Measurements from ENCODE around the gene THUMPD2. TPM values are rescaled to one million over a fixed set of nuclear protein-coding genes. Genes with fewer than 3 reads are reported as not detected.

The THUMPD2 gene
- polyA plus RNA-seq, 1 donor from 2014 or later = 24.7 TPM

DNA sequence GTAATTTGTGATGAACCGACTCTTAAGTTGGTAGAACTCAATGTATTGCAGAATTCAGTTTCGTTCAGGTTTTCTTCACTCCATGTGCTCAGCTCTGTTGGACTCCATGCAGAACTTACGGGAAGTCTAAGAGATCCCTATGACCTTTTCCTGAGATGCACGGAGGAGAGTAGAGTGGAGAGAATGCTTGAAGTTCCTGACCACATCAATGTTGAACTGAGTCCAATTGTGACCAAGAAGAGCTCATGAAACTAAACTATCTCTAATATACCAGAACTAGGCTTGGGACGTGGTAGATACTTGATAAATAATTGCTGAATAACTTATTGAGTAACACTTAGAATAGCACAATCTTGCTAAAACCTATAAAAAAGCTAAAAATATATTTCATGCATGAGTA lies 66.1 kb downstream of the THUMPD2 start:
- H3K27me3 ChIP-seq (ENCODE audit: insufficient read depth, low read depth, low read length) = no peaks in the 10 kb centered on the region
- no peak overlapping the region for H3K9ac ChIP-seq (ENCODE audit: low read length)
- no peak overlapping the region for H3K27ac ChIP-seq (ENCODE audit: low read length)
- H3K36me3 ChIP-seq (ENCODE audit: insufficient read depth, low read length) = no peaks in the 10 kb centered on the region
- no peaks in the 10 kb centered on the region for H4K20me1 ChIP-seq (ENCODE audit: insufficient read depth)
- H3F3A ChIP-seq (ENCODE audit: insufficient read depth, low read length, poor library complexity, severe bottlenecking) = no peaks in the 10 kb centered on the region
- TF ChIP-seq SMC3 (conservative IDR thresholded peaks at IDR 0.05; ENCODE audit: poor library complexity) (no peak), MXI1 (conservative IDR thresholded peaks at IDR 0.05; ENCODE audit: poor library complexity, severe bottlenecking) (no peak), RAD21 (conservative IDR thresholded peaks at IDR 0.05) (no peak), EP300 (conservative IDR thresholded peaks at IDR 0.05; ENCODE audit: poor library complexity, severe bottlenecking) (no peak)
- TF ChIP-seq, protein P1, sequence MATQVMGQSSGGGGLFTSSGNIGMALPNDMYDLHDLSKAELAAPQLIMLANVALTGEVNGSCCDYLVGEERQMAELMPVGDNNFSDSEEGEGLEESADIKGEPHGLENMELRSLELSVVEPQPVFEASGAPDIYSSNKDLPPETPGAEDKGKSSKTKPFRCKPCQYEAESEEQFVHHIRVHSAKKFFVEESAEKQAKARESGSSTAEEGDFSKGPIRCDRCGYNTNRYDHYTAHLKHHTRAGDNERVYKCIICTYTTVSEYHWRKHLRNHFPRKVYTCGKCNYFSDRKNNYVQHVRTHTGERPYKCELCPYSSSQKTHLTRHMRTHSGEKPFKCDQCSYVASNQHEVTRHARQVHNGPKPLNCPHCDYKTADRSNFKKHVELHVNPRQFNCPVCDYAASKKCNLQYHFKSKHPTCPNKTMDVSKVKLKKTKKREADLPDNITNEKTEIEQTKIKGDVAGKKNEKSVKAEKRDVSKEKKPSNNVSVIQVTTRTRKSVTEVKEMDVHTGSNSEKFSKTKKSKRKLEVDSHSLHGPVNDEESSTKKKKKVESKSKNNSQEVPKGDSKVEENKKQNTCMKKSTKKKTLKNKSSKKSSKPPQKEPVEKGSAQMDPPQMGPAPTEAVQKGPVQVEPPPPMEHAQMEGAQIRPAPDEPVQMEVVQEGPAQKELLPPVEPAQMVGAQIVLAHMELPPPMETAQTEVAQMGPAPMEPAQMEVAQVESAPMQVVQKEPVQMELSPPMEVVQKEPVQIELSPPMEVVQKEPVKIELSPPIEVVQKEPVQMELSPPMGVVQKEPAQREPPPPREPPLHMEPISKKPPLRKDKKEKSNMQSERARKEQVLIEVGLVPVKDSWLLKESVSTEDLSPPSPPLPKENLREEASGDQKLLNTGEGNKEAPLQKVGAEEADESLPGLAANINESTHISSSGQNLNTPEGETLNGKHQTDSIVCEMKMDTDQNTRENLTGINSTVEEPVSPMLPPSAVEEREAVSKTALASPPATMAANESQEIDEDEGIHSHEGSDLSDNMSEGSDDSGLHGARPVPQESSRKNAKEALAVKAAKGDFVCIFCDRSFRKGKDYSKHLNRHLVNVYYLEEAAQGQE (IDR thresholded peaks at IDR 0.05; ENCODE audit: borderline replicate concordance) = no peak
- H3K9me2 ChIP-seq (ENCODE audit: insufficient read depth, low read length) = no peaks in the 10 kb centered on the region
- no peak overlapping the region for H3K4me3 ChIP-seq (ENCODE audit: low read length)
- H3K4me2 ChIP-seq (ENCODE audit: low read length) = no peak overlapping the region
- no peak overlapping the region for H2AFZ ChIP-seq (ENCODE audit: low read depth, low read length)
- H3K79me2 ChIP-seq (replicated peaks; ENCODE audit: insufficient read depth, low read length) = no peaks in the 10 kb centered on the region
- H3K9me3 ChIP-seq (ENCODE audit: low read length) = no peaks in the 10 kb centered on the region

DNA sequence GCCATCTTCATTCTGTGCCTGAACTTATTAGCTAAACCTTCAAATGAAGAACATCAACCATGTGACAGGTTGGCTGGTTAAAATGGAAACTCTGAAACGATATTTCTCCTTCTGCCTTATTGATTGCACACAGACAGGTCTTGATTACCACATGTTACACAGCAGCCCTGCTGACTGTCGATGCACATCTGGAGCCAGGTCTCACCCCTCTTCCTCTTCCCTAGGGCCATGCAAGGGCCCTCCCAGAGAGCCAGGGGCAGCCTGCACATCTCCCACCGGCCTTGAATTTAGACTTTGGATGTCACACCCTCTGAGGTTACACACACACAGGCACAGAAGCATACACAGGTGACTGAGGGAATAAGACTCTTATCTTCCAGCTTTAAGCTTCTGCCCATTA lies 68.3 kb downstream of the THUMPD2 start:
- Histone ChIP-seq H2AFZ (ENCODE audit: low read depth, low read length) (no peak overlapping the region), H3K36me3 (ENCODE audit: insufficient read depth, low read length) (no peaks in the 10 kb centered on the region), H3K4me3 (ENCODE audit: low read length) (no peak overlapping the region), H3K9me2 (ENCODE audit: insufficient read depth, low read length) (no peaks in the 10 kb centered on the region), H3F3A (ENCODE audit: insufficient read depth, low read length, poor library complexity, severe bottlenecking) (no peaks in the 10 kb centered on the region), H3K27ac (ENCODE audit: low read length) (no peak overlapping the region), H4K20me1 (ENCODE audit: insufficient read depth) (no peaks in the 10 kb centered on the region), H3K4me2 (ENCODE audit: low read length) (no peak overlapping the region), H3K9ac (ENCODE audit: low read length) (no peak overlapping the region), H3K9me3 (ENCODE audit: low read length) (no peaks in the 10 kb centered on the region), H3K27me3 (ENCODE audit: insufficient read depth, low read depth, low read length) (no peaks in the 10 kb centered on the region), H3K79me2 (replicated peaks; ENCODE audit: insufficient read depth, low read length) (no peaks in the 10 kb centered on the region)
- TF ChIP-seq, protein P1 (IDR thresholded peaks at IDR 0.05; ENCODE audit: borderline replicate concordance) = no peak
- TF ChIP-seq SMC3 (conservative IDR thresholded peaks at IDR 0.05; ENCODE audit: poor library complexity) = no peak

DNA sequence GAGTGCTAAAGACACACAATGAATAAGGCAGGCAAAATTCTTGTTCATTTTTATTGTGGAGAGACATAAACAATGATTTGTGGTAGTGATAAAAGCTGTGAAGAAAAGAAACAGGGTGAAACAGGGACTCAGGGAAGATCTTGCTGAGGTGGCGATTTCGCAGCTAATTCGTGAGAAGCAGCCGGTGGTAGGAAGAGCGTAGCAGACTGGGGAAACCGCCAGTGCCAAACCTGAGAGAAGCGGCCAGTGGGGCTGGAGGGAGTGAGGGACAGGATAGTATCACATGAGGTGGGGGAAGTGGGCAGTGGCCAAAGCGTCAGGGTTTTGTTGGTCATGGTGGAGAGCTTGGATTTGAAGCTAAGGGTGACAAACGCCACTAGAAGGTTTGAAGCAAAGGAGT lies 71.1 kb downstream of the THUMPD2 start:
- Histone ChIP-seq H3K36me3 (ENCODE audit: insufficient read depth, low read length) (no peaks in the 10 kb centered on the region), H3K27me3 (ENCODE audit: insufficient read depth, low read depth, low read length) (no peaks in the 10 kb centered on the region), H3K9me3 (ENCODE audit: low read length) (no peaks in the 10 kb centered on the region), H3K9me2 (ENCODE audit: insufficient read depth, low read length) (no peaks in the 10 kb centered on the region), H3K4me2 (ENCODE audit: low read length) (no peak overlapping the region), H3K4me3 (ENCODE audit: low read length) (no peak overlapping the region), H3F3A (ENCODE audit: insufficient read depth, low read length, poor library complexity, severe bottlenecking) (no peaks in the 10 kb centered on the region), H3K9ac (ENCODE audit: low read length) (no peak overlapping the region), H4K20me1 (ENCODE audit: insufficient read depth) (no peaks in the 10 kb centered on the region), H2AFZ (ENCODE audit: low read depth, low read length) (no peak overlapping the region), H3K79me2 (replicated peaks; ENCODE audit: insufficient read depth, low read length) (no peaks in the 10 kb centered on the region), H3K27ac (ENCODE audit: low read length) (no peak overlapping the region)
- TF ChIP-seq, protein P1 (IDR thresholded peaks at IDR 0.05; ENCODE audit: borderline replicate concordance) = no peak
- no peak for TF ChIP-seq RAD21 (conservative IDR thresholded peaks at IDR 0.05)
- no peak for TF ChIP-seq MXI1 (conservative IDR thresholded peaks at IDR 0.05; ENCODE audit: poor library complexity, severe bottlenecking)
- TF ChIP-seq EP300 (conservative IDR thresholded peaks at IDR 0.05; ENCODE audit: poor library complexity, severe bottlenecking) = no peak
- TF ChIP-seq TAF1 (IDR thresholded peaks at IDR 0.05; ENCODE audit: low read depth) = no peak
- TF ChIP-seq EZH2 (IDR thresholded peaks at IDR 0.05; ENCODE audit: borderline replicate concordance, insufficient read depth, low read length, poor library complexity, severe bottlenecking) = no peak
- TF ChIP-seq, protein P2, sequence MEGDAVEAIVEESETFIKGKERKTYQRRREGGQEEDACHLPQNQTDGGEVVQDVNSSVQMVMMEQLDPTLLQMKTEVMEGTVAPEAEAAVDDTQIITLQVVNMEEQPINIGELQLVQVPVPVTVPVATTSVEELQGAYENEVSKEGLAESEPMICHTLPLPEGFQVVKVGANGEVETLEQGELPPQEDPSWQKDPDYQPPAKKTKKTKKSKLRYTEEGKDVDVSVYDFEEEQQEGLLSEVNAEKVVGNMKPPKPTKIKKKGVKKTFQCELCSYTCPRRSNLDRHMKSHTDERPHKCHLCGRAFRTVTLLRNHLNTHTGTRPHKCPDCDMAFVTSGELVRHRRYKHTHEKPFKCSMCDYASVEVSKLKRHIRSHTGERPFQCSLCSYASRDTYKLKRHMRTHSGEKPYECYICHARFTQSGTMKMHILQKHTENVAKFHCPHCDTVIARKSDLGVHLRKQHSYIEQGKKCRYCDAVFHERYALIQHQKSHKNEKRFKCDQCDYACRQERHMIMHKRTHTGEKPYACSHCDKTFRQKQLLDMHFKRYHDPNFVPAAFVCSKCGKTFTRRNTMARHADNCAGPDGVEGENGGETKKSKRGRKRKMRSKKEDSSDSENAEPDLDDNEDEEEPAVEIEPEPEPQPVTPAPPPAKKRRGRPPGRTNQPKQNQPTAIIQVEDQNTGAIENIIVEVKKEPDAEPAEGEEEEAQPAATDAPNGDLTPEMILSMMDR (IDR thresholded peaks at IDR 0.05; ENCODE audit: poor library complexity, severe bottlenecking) = no peak
- no peak for TF ChIP-seq SMC3 (conservative IDR thresholded peaks at IDR 0.05; ENCODE audit: poor library complexity)
- no peak for TF ChIP-seq POLR2AphosphoS5 (IDR thresholded peaks at IDR 0.05)

Measured in neural cell (in vitro differentiated cells).